Measurements from ENCODE around the gene COPS2.

The COPS2 gene

DNA sequence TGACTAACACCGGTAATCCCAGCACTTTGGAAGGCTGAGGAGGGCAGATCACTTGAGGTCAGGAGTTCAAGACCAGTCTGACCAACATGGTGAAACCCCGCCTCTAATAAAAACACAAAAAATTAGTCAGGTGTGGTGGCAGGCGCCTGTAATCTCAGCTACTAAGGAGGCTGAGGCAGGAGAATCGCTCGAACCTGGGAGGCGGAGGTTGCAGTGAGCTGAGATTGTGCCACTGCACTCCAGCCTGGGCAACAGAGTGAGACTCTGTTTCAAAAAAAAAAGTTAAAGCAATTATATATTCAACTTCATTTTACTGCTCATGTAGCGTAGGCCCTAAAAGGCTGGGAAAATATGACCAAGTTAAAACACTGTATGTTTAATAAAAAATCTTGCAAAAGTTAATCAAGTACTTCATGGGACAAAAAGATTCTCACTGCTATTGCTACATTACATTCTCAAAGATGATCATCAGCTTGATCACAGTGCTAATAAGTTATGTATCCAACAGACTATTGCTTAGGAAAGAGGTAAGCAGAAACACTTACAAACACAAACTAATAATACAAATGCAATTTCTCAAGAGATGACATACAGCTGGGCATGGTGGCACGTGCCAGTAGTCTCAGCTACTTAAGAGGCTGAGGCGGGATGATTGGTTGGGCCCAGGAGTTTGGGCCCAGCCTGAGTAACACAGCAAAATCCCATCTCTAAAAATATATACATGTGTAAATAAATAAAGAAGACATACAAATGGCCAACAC, 2.7 kb downstream of the COPS2 start:
- Histone ChIP-seq H2BK12ac (ENCODE audit: low read length) (no peak overlapping the region), H2BK15ac (ENCODE audit: low read length) (no peak overlapping the region), H3K27ac (replicated peaks; ENCODE audit: low read length) (no peak overlapping the region), H3K79me1 (ENCODE audit: low read depth, low read length) (peaks cover 3% of the 10 kb centered on the region), H3K4ac (ENCODE audit: low read length) (no peak overlapping the region), H3K9me3 (replicated peaks in 1 of 2; ENCODE audit: control insufficient read depth in 2 of 2, insufficient read depth in 1 of 2, low read depth in 1 of 2, low read length in 2 of 2) (no peaks in the 10 kb centered on the region), H3K18ac (ENCODE audit: low read length) (no peak overlapping the region), H4K8ac (ENCODE audit: low read depth, low read length) (no peak overlapping the region), H3K36me3 (replicated peaks in 1 of 2; ENCODE audit: control insufficient read depth in 2 of 2, insufficient read depth in 2 of 2, low read length in 2 of 2) (peaks cover 0 to 11% of the 10 kb centered on the region in 2 donors), H2AK5ac (ENCODE audit: low read depth, low read length) (no peak overlapping the region), H3K9ac (ENCODE audit: low read depth, low read length, poor library complexity) (no peak overlapping the region), H3K4me3 (ENCODE audit: low read length in 2 of 2) (no peak overlapping the region), H3K4me1 (ENCODE audit: control insufficient read depth in 2 of 2, insufficient read depth in 1 of 2, low read depth in 1 of 2, low read length in 2 of 2) (peaks cover 1 to 2% of the 10 kb centered on the region in 2 donors), H3K23ac (ENCODE audit: low read depth, low read length, poor library complexity) (no peak overlapping the region), H2BK120ac (ENCODE audit: low read depth, low read length) (no peak overlapping the region), H4K91ac (ENCODE audit: low read depth, low read length, poor library complexity) (no peak overlapping the region), H3K14ac (ENCODE audit: low read length) (no peak overlapping the region), H3K4me2 (ENCODE audit: insufficient read depth, low read length, poor library complexity, severe bottlenecking) (no peak overlapping the region), H2BK5ac (ENCODE audit: low read length) (no peak overlapping the region), H3K27me3 (ENCODE audit: control insufficient read depth in 3 of 3, insufficient read depth in 3 of 3, low read depth in 1 of 3, low read length in 3 of 3) (no peaks in the 10 kb centered on the region), H2AFZ (ENCODE audit: low read length) (no peak overlapping the region)
- DNase-seq (ENCODE audit: low spot score), result no peak
- WGBS, 2 donors (ENCODE audit: extremely low coverage in 2 of 2, insufficient read length in 2 of 2, insufficient replicate concordance in 1 of 2), result no CpG with 5 or more reads among the region's 9 CpGs

- peaks cover 1% of the 10 kb centered on the region in 2 donors for H3K4me1 ChIP-seq (ENCODE audit: control insufficient read depth in 2 of 2, insufficient read depth in 1 of 2, low read depth in 1 of 2, low read length in 2 of 2)
Measured at GRCh38 chr15:49151831-49152230, 3.6 kb downstream of the COPS2 start.

GRCh38 chr15:49148727-49149126, 6.7 kb downstream of the COPS2 start:
- 100% methylated on average over 1 of the region's 1 CpG for WGBS, 2 donors (ENCODE audit: extremely low coverage in 2 of 2, insufficient read length in 2 of 2, insufficient replicate concordance in 1 of 2)
- H4K8ac ChIP-seq (ENCODE audit: low read depth, low read length), result no peak overlapping the region
- no peak overlapping the region for H2AFZ ChIP-seq (ENCODE audit: low read length)
- no peaks in the 10 kb centered on the region for H3K27me3 ChIP-seq (ENCODE audit: control insufficient read depth in 3 of 3, insufficient read depth in 3 of 3, low read depth in 1 of 3, low read length in 3 of 3)
- DNase-seq (ENCODE audit: low spot score), result no peak
- no peak overlapping the region for H2BK12ac ChIP-seq (ENCODE audit: low read length)
- H3K4me1 ChIP-seq (ENCODE audit: control insufficient read depth in 2 of 2, insufficient read depth in 1 of 2, low read depth in 1 of 2, low read length in 2 of 2), result no peaks in the 10 kb centered on the region
- H2BK120ac ChIP-seq (ENCODE audit: low read depth, low read length), result no peak overlapping the region
- H2BK15ac ChIP-seq (ENCODE audit: low read length), result no peak overlapping the region
- H3K9me3 ChIP-seq (replicated peaks in 1 of 2; ENCODE audit: control insufficient read depth in 2 of 2, insufficient read depth in 1 of 2, low read depth in 1 of 2, low read length in 2 of 2), result no peaks in the 10 kb centered on the region
- no peak overlapping the region for H2BK5ac ChIP-seq (ENCODE audit: low read length)
- H3K4me3 ChIP-seq (ENCODE audit: low read length in 2 of 2), result no peak overlapping the region
- no peak overlapping the region for H3K23ac ChIP-seq (ENCODE audit: low read depth, low read length, poor library complexity)
- H3K4ac ChIP-seq (ENCODE audit: low read length), result no peak overlapping the region
- H3K14ac ChIP-seq (ENCODE audit: low read length), result no peak overlapping the region
- H3K4me2 ChIP-seq (ENCODE audit: insufficient read depth, low read length, poor library complexity, severe bottlenecking), result no peak overlapping the region
- no peak overlapping the region for H3K18ac ChIP-seq (ENCODE audit: low read length)
- H4K91ac ChIP-seq (ENCODE audit: low read depth, low read length, poor library complexity), result no peak overlapping the region
- no peak overlapping the region for H3K27ac ChIP-seq (replicated peaks; ENCODE audit: low read length)
- peaks cover 2% of the 10 kb centered on the region for H3K79me1 ChIP-seq (ENCODE audit: low read depth, low read length)
- H2AK5ac ChIP-seq (ENCODE audit: low read depth, low read length), result no peak overlapping the region
- no peak overlapping the region for H3K9ac ChIP-seq (ENCODE audit: low read depth, low read length, poor library complexity)
- peaks cover 0 to 27% of the 10 kb centered on the region in 2 donors for H3K36me3 ChIP-seq (replicated peaks in 1 of 2; ENCODE audit: control insufficient read depth in 2 of 2, insufficient read depth in 2 of 2, low read length in 2 of 2)

More at GRCh38 chr15:49151831-49152230, 3.6 kb downstream of the COPS2 start:
- H3K27ac ChIP-seq (replicated peaks; ENCODE audit: low read length), result no peak overlapping the region
- H2BK120ac ChIP-seq (ENCODE audit: low read depth, low read length), result no peak overlapping the region
- no peak overlapping the region for H3K4ac ChIP-seq (ENCODE audit: low read length)
- H3K36me3 ChIP-seq (replicated peaks in 1 of 2; ENCODE audit: control insufficient read depth in 2 of 2, insufficient read depth in 2 of 2, low read length in 2 of 2), result peaks cover 0 to 11% of the 10 kb centered on the region in 2 donors
- H3K4me3 ChIP-seq (ENCODE audit: low read length in 2 of 2), result no peak overlapping the region
- peaks cover 3% of the 10 kb centered on the region for H3K79me1 ChIP-seq (ENCODE audit: low read depth, low read length)
- no peak overlapping the region for H2BK5ac ChIP-seq (ENCODE audit: low read length)
- H3K9me3 ChIP-seq (replicated peaks in 1 of 2; ENCODE audit: control insufficient read depth in 2 of 2, insufficient read depth in 1 of 2, low read depth in 1 of 2, low read length in 2 of 2), result no peaks in the 10 kb centered on the region
- H2BK12ac ChIP-seq (ENCODE audit: low read length), result no peak overlapping the region
- no peak overlapping the region for H2AFZ ChIP-seq (ENCODE audit: low read length)
- no peak overlapping the region for H4K91ac ChIP-seq (ENCODE audit: low read depth, low read length, poor library complexity)
- no peak overlapping the region for H4K8ac ChIP-seq (ENCODE audit: low read depth, low read length)
- WGBS, 2 donors (ENCODE audit: extremely low coverage in 2 of 2, insufficient read length in 2 of 2, insufficient replicate concordance in 1 of 2), result no CpG with 5 or more reads among the region's 3 CpGs
- H3K9ac ChIP-seq (ENCODE audit: low read depth, low read length, poor library complexity), result no peak overlapping the region
- H2BK15ac ChIP-seq (ENCODE audit: low read length), result no peak overlapping the region
- no peak overlapping the region for H3K18ac ChIP-seq (ENCODE audit: low read length)
- no peak overlapping the region for H2AK5ac ChIP-seq (ENCODE audit: low read depth, low read length)
- no peak overlapping the region for H3K4me2 ChIP-seq (ENCODE audit: insufficient read depth, low read length, poor library complexity, severe bottlenecking)
- H3K14ac ChIP-seq (ENCODE audit: low read length), result no peak overlapping the region
- H3K23ac ChIP-seq (ENCODE audit: low read depth, low read length, poor library complexity), result no peak overlapping the region
- no peaks in the 10 kb centered on the region for H3K27me3 ChIP-seq (ENCODE audit: control insufficient read depth in 3 of 3, insufficient read depth in 3 of 3, low read depth in 1 of 3, low read length in 3 of 3)
- no peak for DNase-seq (ENCODE audit: low spot score)

GRCh38 chr15:49148298-49148697, 7.1 kb downstream of the COPS2 start:
- no peak overlapping the region for H3K9ac ChIP-seq (ENCODE audit: low read depth, low read length, poor library complexity)
- H3K4me2 ChIP-seq (ENCODE audit: insufficient read depth, low read length, poor library complexity, severe bottlenecking), result no peak overlapping the region
- H4K8ac ChIP-seq (ENCODE audit: low read depth, low read length), result no peak overlapping the region
- no CpG with 5 or more reads among the region's 1 CpG for WGBS, 2 donors (ENCODE audit: extremely low coverage in 2 of 2, insufficient read length in 2 of 2, insufficient replicate concordance in 1 of 2)
- no peaks in the 10 kb centered on the region for H3K9me3 ChIP-seq (replicated peaks in 1 of 2; ENCODE audit: control insufficient read depth in 2 of 2, insufficient read depth in 1 of 2, low read depth in 1 of 2, low read length in 2 of 2)
- H3K4me1 ChIP-seq (ENCODE audit: control insufficient read depth in 2 of 2, insufficient read depth in 1 of 2, low read depth in 1 of 2, low read length in 2 of 2), result no peaks in the 10 kb centered on the region
- no peak overlapping the region for H2AK5ac ChIP-seq (ENCODE audit: low read depth, low read length)
- no peak overlapping the region for H2BK15ac ChIP-seq (ENCODE audit: low read length)
- peaks cover 0 to 28% of the 10 kb centered on the region in 2 donors for H3K36me3 ChIP-seq (replicated peaks in 1 of 2; ENCODE audit: control insufficient read depth in 2 of 2, insufficient read depth in 2 of 2, low read length in 2 of 2)
- no peak overlapping the region for H2BK12ac ChIP-seq (ENCODE audit: low read length)
- H3K14ac ChIP-seq (ENCODE audit: low read length), result no peak overlapping the region
- H2BK5ac ChIP-seq (ENCODE audit: low read length), result no peak overlapping the region
- H4K91ac ChIP-seq (ENCODE audit: low read depth, low read length, poor library complexity), result no peak overlapping the region
- no peaks in the 10 kb centered on the region for H3K27me3 ChIP-seq (ENCODE audit: control insufficient read depth in 3 of 3, insufficient read depth in 3 of 3, low read depth in 1 of 3, low read length in 3 of 3)
- no peak overlapping the region for H3K27ac ChIP-seq (replicated peaks; ENCODE audit: low read length)
- no peak for DNase-seq (ENCODE audit: low spot score)
- H3K79me1 ChIP-seq (ENCODE audit: low read depth, low read length), result peaks cover 2% of the 10 kb centered on the region
- no peak overlapping the region for H3K18ac ChIP-seq (ENCODE audit: low read length)
- H2AFZ ChIP-seq (ENCODE audit: low read length), result no peak overlapping the region
- no peak overlapping the region for H3K23ac ChIP-seq (ENCODE audit: low read depth, low read length, poor library complexity)
- no peak overlapping the region for H3K4ac ChIP-seq (ENCODE audit: low read length)
- H3K4me3 ChIP-seq (ENCODE audit: low read length in 2 of 2), result no peak overlapping the region
- no peak overlapping the region for H2BK120ac ChIP-seq (ENCODE audit: low read depth, low read length)

All from neuronal stem cell (in vitro differentiated cells).